ENCODE measurements around the gene GSTA2. TPM values are rescaled to one million over a fixed set of nuclear protein-coding genes. Genes with fewer than 3 reads are reported as not detected.

GSTA2 gene
- total RNA-seq, 2 donors from 2014 or later, result 72.0 TPM; not detected in 1

- no peak for DNase-seq (ENCODE audit: low spot score)
- WGBS, result 31% methylated on average over 1 of the region's 1 CpG
- H3K27ac ChIP-seq, result no peak overlapping the region
These were observed 17.5 kb downstream of the GSTA2 start for GRCh38 chr6:52745764-52746201.

GRCh38 chr6:52741872-52742271 is 21.4 kb downstream of the GSTA2 start:
- WGBS, result 83% methylated on average over 1 of the region's 1 CpG
- no peak for DNase-seq (ENCODE audit: low spot score)
- no peaks in the 10 kb centered on the region for H3K36me3 ChIP-seq

More at GRCh38 chr6:52745764-52746201, 17.5 kb downstream of the GSTA2 start:
- H3K27me3 ChIP-seq (replicated peaks; ENCODE audit: insufficient read depth), result no peaks in the 10 kb centered on the region
- no peak overlapping the region for H3K4me3 ChIP-seq
- H3K36me3 ChIP-seq, result no peaks in the 10 kb centered on the region
- H3K9me3 ChIP-seq, result no peaks in the 10 kb centered on the region
- intact Hi-C loops (cut with DNase I), result no loop called here
- no peaks in the 10 kb centered on the region for H3K4me1 ChIP-seq (replicated peaks)
- TF ChIP-seq POLR2AphosphoS5 (IDR thresholded peaks at IDR 0.05) (peak; percentile 64), CTCF (IDR thresholded peaks at IDR 0.05) (no peak), POLR2A (IDR thresholded peaks at IDR 0.05) (no peak)

GRCh38 chr6:52739627-52740026 is 23.6 kb downstream of the GSTA2 start:
- Histone ChIP-seq H3K27me3 (replicated peaks; ENCODE audit: insufficient read depth) (no peaks in the 10 kb centered on the region), H3K36me3 (no peaks in the 10 kb centered on the region), H3K27ac (no peak overlapping the region), H3K9me3 (no peaks in the 10 kb centered on the region), H3K4me3 (no peak overlapping the region), H3K4me1 (replicated peaks) (no peaks in the 10 kb centered on the region)
- WGBS, result 92% methylated on average over 3 of the region's 3 CpGs
- DNase-seq (ENCODE audit: low spot score), result no peak
- TF ChIP-seq POLR2AphosphoS5 (IDR thresholded peaks at IDR 0.05) (no peak), CTCF (IDR thresholded peaks at IDR 0.05) (no peak), POLR2A (IDR thresholded peaks at IDR 0.05) (no peak)
- intact Hi-C loops (cut with DNase I), result no loop called here

More at GRCh38 chr6:52741872-52742271, 21.4 kb downstream of the GSTA2 start:
- no peak overlapping the region for H3K27ac ChIP-seq
- intact Hi-C loops (cut with DNase I), result no loop called here
- no peaks in the 10 kb centered on the region for H3K27me3 ChIP-seq (replicated peaks; ENCODE audit: insufficient read depth)
- TF ChIP-seq CTCF (IDR thresholded peaks at IDR 0.05) (no peak), POLR2AphosphoS5 (IDR thresholded peaks at IDR 0.05) (no peak), POLR2A (IDR thresholded peaks at IDR 0.05) (no peak)
- no peaks in the 10 kb centered on the region for H3K9me3 ChIP-seq
- H3K4me1 ChIP-seq (replicated peaks), result no peaks in the 10 kb centered on the region
- no peak overlapping the region for H3K4me3 ChIP-seq

- H3K27me3 ChIP-seq (replicated peaks; ENCODE audit: insufficient read depth), result no peaks in the 10 kb centered on the region
- WGBS, result 25% methylated on average over 2 of the region's 2 CpGs
- intact Hi-C loops (cut with DNase I), result no loop called here
- TF ChIP-seq CTCF (IDR thresholded peaks at IDR 0.05), result no peak
- no peak for TF ChIP-seq POLR2AphosphoS5 (IDR thresholded peaks at IDR 0.05)
- no peak for TF ChIP-seq POLR2A (IDR thresholded peaks at IDR 0.05)
- DNase-seq (ENCODE audit: low spot score), result no peak
- no peak overlapping the region for H3K4me3 ChIP-seq
- H3K27ac ChIP-seq, result no peak overlapping the region
- H3K4me1 ChIP-seq (replicated peaks), result no peaks in the 10 kb centered on the region
- H3K9me3 ChIP-seq, result no peaks in the 10 kb centered on the region
- H3K36me3 ChIP-seq, result no peaks in the 10 kb centered on the region
These were observed 24.1 kb downstream of the GSTA2 start for GRCh38 chr6:52739134-52739533.

GRCh38 chr6:52736145-52736544 is 27.1 kb downstream of the GSTA2 start:
- intact Hi-C loops (cut with DNase I), result no loop called here
- Histone ChIP-seq H3K36me3 (no peaks in the 10 kb centered on the region), H3K4me3 (no peak overlapping the region), H3K27ac (no peak overlapping the region), H3K9me3 (no peaks in the 10 kb centered on the region), H3K27me3 (replicated peaks; ENCODE audit: insufficient read depth) (no peaks in the 10 kb centered on the region), H3K4me1 (replicated peaks) (no peaks in the 10 kb centered on the region)
- TF ChIP-seq POLR2AphosphoS5 (IDR thresholded peaks at IDR 0.05) (no peak), POLR2A (IDR thresholded peaks at IDR 0.05) (no peak), CTCF (IDR thresholded peaks at IDR 0.05) (no peak)
- 93% methylated on average over 1 of the region's 1 CpG for WGBS
- DNase-seq (ENCODE audit: low spot score), result no peak

All from prostate gland (tissue), 2 donors.